Head of caudate nucleus (tissue), 42 donors: ENCODE results near the gene CNTRL.
A peak's percentile ranks its signal among the peaks of the same experiment; 100 is the strongest.

Source experiments
- DNase-seq, 42 donors: peaks; one replicate each; pipeline versions ENCODE4 v3.0.0 to v3.0.0-alpha.2; 2020 to 2021; ENCODE audit warnings: mixed read lengths in 7 of 42
- intact Hi-C: fragments of 100-400 bp; cut with DNase I; formaldehyde crosslinking; loops from one replicate; pipeline ENCODE4 v1.15.0; 2022

Gene CNTRL

DNA sequence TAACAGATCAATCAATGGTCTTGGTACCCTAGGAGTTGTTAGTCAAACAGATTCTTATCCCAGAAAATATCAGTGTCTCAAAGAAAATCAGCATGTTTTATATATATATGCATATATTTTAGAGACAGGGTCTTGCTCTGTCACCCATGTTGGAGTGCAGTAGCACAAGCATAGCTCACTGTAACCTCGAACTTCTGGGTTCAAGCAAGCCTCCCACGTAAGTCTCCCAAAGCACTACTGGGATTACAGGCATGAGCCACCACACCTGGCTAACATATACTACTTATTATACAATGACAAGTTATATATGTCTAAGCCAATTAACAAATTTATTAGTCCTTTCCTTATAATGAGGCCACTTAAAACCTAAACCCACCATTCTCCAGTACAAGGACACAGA is 116.5 kb downstream of the CNTRL start:
- DNase-seq = no peak
- intact Hi-C loops = no loop called here

DNA sequence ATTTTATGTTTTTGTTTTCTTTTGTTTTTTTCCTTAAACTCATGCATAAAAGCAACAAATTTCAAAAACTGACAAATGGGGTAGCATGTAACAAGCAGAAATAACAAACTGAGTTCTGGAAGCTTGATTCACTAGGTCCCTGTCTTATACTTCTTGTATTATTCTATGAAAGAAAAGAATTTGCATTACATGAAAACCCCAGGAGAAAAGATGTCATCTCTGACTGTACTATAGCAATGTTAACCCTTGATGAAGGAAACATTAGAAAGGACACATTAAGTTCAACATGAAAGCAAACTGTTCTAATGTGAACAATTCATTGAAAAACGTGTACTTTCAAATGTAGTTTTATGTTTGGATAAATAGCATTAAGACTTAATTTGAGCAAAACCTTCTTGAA is 117.8 kb downstream of the CNTRL start:
- DNase-seq = no peak
- intact Hi-C loops = no loop called here

- DNase-seq = no peak
- intact Hi-C loops = no loop called here
Measured at GRCh38 chr9:121192959-121193640, 118.3 kb downstream of the CNTRL start.

GRCh38 chr9:121194730-121195129 is 120.0 kb downstream of the CNTRL start:
- DNase-seq = no peak
- intact Hi-C loops = no loop called here

DNA sequence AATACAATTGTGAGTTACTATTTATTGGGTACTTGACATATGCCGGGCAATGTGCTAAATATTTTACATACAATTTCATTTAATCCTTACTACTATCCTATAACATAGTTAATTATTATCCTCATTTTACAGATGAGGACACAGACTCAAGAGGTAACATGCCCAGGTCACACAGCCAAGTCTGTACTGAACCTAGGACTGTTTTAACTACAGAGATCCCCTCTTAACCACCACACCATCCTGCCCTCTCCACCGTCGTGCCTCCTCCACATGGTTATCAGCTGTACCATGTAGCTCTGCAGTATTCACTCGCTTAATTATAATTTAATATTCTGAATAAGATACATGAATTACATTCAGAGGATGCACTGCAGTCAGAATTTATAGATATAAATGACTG is 121.6 kb downstream of the CNTRL start:
- no peak for DNase-seq
- intact Hi-C loops = no loop called here

- DNase-seq = no peak
- intact Hi-C loops = no loop called here
Measured at GRCh38 chr9:121197132-121197531, 122.4 kb downstream of the CNTRL start.

GRCh38 chr9:121198512-121199042 is 123.8 kb downstream of the CNTRL start:
- intact Hi-C loops = no loop called here
- DNase-seq = no peak

- intact Hi-C loops = no loop called here
- DNase-seq = no peak
Measured at GRCh38 chr9:121199921-121200320, 125.2 kb downstream of the CNTRL start.

DNA sequence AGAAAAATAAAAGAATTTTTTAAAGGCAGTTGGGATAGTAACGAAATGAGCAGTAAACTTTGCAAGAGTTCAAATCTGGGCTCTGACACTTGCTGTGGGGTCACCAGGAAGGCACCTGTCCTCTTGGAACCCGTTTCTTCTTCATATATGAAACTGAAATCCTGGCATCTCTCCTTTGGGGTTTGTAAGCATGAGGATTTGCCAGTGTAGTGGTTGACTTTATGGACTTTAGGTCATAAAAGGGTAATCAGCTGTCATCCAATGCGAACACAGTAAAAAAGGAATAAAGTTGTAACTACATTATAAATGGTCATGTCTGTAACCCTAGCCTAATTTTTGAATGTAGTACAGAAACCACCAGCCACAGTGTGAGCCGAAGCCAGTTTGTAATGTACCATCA is 125.6 kb downstream of the CNTRL start:
- DNase-seq = no peak
- intact Hi-C loops = no loop called here

DNA sequence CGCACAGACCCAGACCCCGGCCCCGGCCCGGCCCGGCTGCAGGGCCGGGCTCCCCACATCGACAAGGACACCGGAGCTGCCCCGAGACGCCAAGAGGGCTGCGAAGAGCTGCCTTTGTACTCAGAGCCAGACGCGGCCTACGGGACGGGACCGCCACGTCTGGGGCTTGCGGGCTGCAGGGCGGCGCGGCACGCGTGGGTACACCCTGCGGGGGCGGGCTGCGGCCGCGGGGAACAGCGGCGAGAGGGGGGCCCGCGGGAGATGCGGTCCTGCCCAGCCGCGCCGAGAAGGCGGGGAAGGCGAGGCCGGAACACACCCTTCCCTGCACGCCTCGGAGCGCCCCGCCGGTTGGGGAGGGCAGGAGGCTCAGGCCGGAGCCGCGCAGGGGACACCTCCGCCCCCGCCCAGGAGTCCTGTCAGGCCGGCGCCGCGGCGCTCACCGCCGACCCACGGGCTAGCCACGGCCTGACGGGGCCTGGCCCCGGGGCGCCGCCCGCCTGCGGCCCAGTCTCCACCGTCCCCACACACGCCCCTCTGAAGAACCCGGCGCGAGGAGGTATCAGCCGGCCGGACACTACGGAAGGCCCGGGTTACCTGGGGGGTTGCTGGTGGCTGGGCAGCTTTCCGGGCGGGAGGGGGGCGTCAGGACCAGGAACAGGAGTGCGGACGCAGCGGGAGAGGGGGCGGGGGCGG is 126.4 kb downstream of the CNTRL start:
- intact Hi-C loops = no loop called here

GRCh38 chr9:121201738-121202533 is 127.2 kb downstream of the CNTRL start, which contains the start of gene RAB14:
TSS of gene RAB14 (minus strand) at chr9:121201869. CDS start at chr9:121193412, 8,457 bp downstream.
- DNase-seq = peak; percentile 98 to 100 (median 100)
- intact Hi-C loops = no loop called here

More for the DNA sequence above, 126.4 kb downstream of the CNTRL start:
- peak in 31 of 42 donors; percentile 9 to 59 (median 32) for DNase-seq

- intact Hi-C loops = no loop called here
- no peak for DNase-seq
Measured at GRCh38 chr9:121204121-121204520, 129.4 kb downstream of the CNTRL start.

DNA sequence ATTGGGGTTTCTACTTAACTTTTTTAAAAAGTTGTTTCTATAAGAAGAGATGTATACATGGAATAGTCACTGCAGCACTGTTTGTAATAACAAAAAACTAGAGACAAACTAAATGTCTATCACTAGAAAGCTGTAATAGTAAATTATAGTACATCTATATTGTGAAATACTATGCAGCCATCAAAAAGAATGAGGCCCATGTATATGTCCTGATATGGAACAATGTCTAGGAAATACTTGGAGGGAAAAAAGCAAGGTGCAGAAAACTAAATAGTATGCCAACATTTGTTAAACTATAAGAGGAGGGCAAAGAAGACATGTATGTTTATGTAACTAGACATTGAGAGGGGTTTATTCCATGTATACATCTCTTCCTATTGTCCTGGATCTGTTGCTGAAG is 129.9 kb downstream of the CNTRL start:
- intact Hi-C loops = no loop called here
- no peak for DNase-seq

GRCh38 chr9:121206516-121207370 is 132.0 kb downstream of the CNTRL start:
- intact Hi-C loops = no loop called here
- no peak for DNase-seq

DNA sequence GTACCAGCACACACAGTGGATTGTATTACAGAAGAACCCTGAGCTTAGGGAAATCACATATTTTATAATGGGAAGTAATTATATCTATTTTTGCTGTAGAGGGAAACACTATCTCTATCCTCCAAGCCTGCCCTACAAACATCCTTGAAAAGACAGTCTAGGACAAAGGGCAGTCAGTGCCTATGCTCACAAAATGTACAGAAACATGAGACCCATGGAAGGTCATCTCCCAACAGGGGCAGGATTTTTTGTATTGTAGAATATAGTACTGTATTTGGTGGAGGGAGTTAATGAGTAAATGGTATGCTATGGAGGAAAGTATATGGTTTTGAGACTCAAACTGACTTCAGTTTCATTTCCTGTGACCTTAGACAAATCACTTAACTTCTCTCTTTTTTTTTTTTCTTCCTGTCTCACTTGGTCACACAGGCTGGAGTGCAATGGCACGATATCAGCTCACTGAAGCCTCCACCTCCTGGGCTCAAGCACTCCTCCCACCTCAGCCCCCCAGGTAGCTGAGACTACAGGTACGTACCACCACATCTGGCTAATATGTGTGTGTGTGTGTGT is 132.7 kb downstream of the CNTRL start:
- intact Hi-C loops = no loop called here
- DNase-seq = no peak

DNA sequence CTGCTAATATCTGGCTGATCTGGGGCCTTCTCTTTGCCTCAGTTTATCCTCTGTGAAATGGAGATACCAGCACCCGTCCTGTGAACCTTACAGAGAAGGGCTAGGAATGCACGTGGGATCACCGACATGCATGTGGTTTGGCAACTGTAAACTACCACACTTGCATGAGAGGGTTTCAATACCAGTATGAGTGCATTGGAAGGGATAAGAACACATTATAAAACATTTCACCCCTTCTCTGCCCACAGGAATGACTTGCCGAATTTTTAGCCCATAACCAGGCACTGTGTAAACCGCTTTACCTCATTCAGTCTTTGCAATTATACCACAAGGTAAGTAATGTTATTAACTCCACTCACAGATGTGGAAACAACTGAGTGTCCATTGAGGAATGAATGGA is 135.8 kb downstream of the CNTRL start:
- intact Hi-C loops = loop anchor here (5.0 to 10.0 kb wide), 3 partner anchors 107 to 187 kb away; partner anchors contain the start of gene STOM
- no peak for DNase-seq

DNA sequence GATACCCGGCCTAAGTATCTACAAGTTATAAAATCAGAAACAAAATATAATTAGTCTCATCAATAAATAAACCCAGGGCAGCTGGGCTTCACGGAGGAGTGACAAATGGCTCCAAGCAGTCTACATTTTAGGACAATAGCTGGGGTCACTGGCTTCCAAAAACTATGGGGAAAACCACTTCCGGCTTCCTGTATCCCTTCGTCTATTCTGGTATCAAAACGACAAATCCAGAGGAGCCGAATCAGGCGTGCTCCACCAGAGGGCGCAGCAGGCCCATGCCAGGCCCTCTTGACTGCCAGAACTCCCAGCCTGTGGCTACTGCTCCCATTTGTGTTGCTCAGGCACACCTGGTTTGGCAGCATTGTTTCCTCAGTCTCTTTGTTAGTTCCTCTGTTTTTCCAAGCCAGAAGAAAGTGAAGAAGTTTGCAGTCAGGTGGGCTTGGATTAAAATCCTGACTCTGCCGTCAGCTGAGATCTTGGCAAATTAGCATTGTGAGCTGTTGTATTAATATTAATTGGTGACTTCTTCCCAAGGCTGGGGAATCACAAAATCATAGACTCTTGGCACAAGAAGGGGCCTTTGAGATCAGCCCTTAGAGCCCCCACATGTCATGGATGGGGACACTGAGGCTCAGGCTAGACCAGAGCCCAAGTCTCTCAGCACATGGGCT is 138.5 kb downstream of the CNTRL start:
- intact Hi-C loops = loop anchor here (5.0 to 10.0 kb wide), 3 partner anchors 104 to 184 kb away; partner anchors contain the start of gene STOM
- DNase-seq = peak; percentile 79 to 97 (median 93)

DNA sequence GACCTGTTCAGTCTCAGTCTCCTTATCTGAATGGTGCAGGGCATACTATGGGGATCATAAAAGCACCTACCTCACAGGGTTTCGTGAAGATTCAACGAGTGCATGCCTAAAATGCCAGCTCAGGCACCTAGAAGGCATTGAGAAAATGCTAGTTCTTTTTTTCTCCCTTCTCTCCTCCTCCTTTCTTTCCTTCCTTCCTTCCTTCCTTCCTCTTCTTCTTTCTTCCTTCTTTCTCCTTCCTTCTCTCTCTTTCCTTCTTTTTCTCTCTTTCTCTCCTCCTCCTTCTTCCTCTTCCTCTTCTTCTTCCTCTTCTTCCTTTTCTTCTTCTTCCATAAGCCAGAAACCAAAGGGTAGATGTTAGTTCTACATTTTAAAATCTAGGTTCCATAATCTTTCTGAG is 139.2 kb downstream of the CNTRL start:
- DNase-seq = no peak
- intact Hi-C loops = loop anchor here (5.0 to 10.0 kb wide), 3 partner anchors 103 to 183 kb away; partner anchors contain the start of gene STOM
